ENCODE results near the gene ANXA3. TPM values are rescaled to one million over a fixed set of nuclear protein-coding genes. Genes with fewer than 3 reads are reported as not detected.

The ANXA3 gene
- total and polyA plus RNA-seq, 2 donors (not counting 1 experiment from before 2014, with no cell fraction given), result not detected

DNA sequence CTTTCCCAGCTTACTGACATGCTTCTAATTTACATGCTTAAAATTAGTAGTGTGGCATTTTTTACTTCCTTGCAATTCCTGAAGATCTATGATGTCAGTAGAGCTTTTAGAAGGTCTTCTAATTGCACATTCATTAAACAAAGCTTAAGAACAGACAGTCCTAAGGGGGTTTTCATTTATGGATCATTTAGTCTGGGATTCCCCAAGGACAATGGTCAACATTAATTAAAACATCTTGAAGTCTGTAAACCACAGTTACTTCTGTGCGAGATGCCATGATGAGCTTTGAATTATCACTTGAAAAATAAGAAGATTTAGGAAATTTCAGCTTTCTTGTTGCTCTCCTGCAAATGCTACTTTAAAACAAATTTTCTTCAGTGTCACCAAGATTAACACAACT lies 20.2 kb downstream of the ANXA3 start:
- H3K27ac Mint-ChIP-seq, result no peak overlapping the region
- intact Hi-C loops (cut with micrococcal nuclease), result no loop called here
- Histone ChIP-seq H3K4me3 (ENCODE audit: control extremely low read depth in 1 of 5, extremely low read depth in 1 of 5, insufficient read depth in 1 of 5, low read depth in 2 of 5, low read length in 4 of 5) (no peak overlapping the region), H4K20me1 (ENCODE audit: control insufficient read depth, insufficient read depth, low read length, poor library complexity, severe bottlenecking) (no peaks in the 10 kb centered on the region), H2AFZ (ENCODE audit: insufficient read depth, low read depth, low read length, poor library complexity, severe bottlenecking) (no peak overlapping the region), H3K4me2 (replicated peaks; ENCODE audit: low read depth, low read length, poor library complexity, severe bottlenecking) (no peak overlapping the region), H3K9ac (ENCODE audit: low read length) (no peak overlapping the region), H3K9me3 (ENCODE audit: control extremely low read depth in 1 of 3, control insufficient read depth in 2 of 3, insufficient read depth in 1 of 3, low read length in 2 of 3) (no peaks in the 10 kb centered on the region), H3K4me1 (ENCODE audit: control insufficient read depth in 2 of 2, insufficient read depth in 2 of 2, low read length in 2 of 2) (no peaks in the 10 kb centered on the region), H3K27ac (ENCODE audit: low read length in 2 of 2) (no peak overlapping the region), H3K36me3 (replicated peaks in 1 of 2; ENCODE audit: control extremely low read depth in 1 of 2, control insufficient read depth in 1 of 2, extremely low read depth in 1 of 2, insufficient read depth in 2 of 2, low read length in 1 of 2) (no peaks in the 10 kb centered on the region), H3K27me3 (replicated peaks in 1 of 4; ENCODE audit: control extremely low read depth in 1 of 4, control insufficient read depth in 3 of 4, insufficient read depth in 4 of 4, low read length in 3 of 4) (peaks cover 0 to 3% (median 0%) of the 10 kb centered on the region in 4 experiments), H3K79me2 (ENCODE audit: control insufficient read depth, insufficient read depth, low read length) (no peaks in the 10 kb centered on the region)
- no peaks in the 10 kb centered on the region for H3K4me1 Mint-ChIP-seq
- H3K27me3 Mint-ChIP-seq, result peaks cover 5% of the 10 kb centered on the region
- H3K4me3 Mint-ChIP-seq, result no peak overlapping the region
- no CpG with 5 or more reads among the region's 1 CpG for WGBS (ENCODE audit: insufficient coverage)
- no peaks in the 10 kb centered on the region for H3K9me3 Mint-ChIP-seq (ENCODE audit: insufficient read depth)
- TF ChIP-seq, protein P1, sequence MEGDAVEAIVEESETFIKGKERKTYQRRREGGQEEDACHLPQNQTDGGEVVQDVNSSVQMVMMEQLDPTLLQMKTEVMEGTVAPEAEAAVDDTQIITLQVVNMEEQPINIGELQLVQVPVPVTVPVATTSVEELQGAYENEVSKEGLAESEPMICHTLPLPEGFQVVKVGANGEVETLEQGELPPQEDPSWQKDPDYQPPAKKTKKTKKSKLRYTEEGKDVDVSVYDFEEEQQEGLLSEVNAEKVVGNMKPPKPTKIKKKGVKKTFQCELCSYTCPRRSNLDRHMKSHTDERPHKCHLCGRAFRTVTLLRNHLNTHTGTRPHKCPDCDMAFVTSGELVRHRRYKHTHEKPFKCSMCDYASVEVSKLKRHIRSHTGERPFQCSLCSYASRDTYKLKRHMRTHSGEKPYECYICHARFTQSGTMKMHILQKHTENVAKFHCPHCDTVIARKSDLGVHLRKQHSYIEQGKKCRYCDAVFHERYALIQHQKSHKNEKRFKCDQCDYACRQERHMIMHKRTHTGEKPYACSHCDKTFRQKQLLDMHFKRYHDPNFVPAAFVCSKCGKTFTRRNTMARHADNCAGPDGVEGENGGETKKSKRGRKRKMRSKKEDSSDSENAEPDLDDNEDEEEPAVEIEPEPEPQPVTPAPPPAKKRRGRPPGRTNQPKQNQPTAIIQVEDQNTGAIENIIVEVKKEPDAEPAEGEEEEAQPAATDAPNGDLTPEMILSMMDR (IDR thresholded peaks at IDR 0.05), result no peak
- no peak for TF ChIP-seq EZH2 (IDR thresholded peaks at IDR 0.05; ENCODE audit: borderline replicate concordance, insufficient read depth, low read depth, low read length, poor library complexity, severe bottlenecking)
- ChIA-PET POLR2A (no interaction called here), CTCF (no interaction called here)
- no peak for DNase-seq
- no peak for ATAC-seq (ENCODE audit: low read depth)

DNA sequence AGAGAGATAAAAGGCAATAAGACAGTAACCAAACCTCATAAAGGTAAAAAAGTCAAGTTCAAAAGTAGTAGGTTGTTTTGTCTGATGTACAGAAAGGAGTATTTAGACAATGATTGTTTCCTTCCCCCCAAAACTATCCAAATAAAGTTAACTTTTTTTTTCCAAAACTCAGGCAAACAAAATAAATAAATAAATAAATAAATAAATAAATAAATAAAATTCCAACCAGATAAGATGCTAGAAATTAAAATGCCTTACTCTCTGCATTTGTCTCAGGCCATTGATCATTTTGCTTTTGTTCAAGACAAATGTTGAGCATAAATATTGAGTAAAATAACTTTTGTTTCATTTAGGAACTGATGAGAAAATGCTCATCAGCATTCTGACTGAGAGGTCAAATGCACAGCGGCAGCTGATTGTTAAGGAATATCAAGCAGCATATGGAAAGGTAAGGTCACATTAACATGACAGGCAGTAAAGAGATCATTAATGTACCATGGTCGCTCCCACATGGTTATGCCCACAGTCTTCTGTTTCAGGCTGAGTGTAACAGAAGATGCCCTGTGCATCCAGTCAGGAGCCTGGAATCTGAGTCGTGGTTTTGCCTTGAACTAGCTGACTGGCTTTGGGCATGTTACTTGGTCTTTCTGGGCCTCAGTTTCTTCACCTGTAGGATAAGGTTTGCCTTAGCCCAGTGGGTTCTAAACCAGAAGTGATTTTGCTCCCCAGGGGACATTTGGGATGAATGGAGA lies 27.3 kb downstream of the ANXA3 start:
- no peak overlapping the region for H3K4me2 ChIP-seq (replicated peaks; ENCODE audit: low read depth, low read length, poor library complexity, severe bottlenecking)
- no peak overlapping the region for H2AFZ ChIP-seq (ENCODE audit: insufficient read depth, low read depth, low read length, poor library complexity, severe bottlenecking)
- no peaks in the 10 kb centered on the region for H3K36me3 ChIP-seq (replicated peaks in 1 of 2; ENCODE audit: control extremely low read depth in 1 of 2, control insufficient read depth in 1 of 2, extremely low read depth in 1 of 2, insufficient read depth in 2 of 2, low read length in 1 of 2)
- ATAC-seq (ENCODE audit: low read depth) (no peak), DNase-seq (no peak)
- H3K4me3 ChIP-seq (ENCODE audit: control extremely low read depth in 1 of 5, extremely low read depth in 1 of 5, insufficient read depth in 1 of 5, low read depth in 2 of 5, low read length in 4 of 5), result no peak overlapping the region
- intact Hi-C loops (cut with micrococcal nuclease), result no loop called here
- TF ChIP-seq, protein P1 (IDR thresholded peaks at IDR 0.05), result no peak
- peaks cover 0 to 2% (median 0%) of the 10 kb centered on the region in 4 experiments for H3K27me3 ChIP-seq (replicated peaks in 1 of 4; ENCODE audit: control extremely low read depth in 1 of 4, control insufficient read depth in 3 of 4, insufficient read depth in 4 of 4, low read length in 3 of 4)
- H3K4me1 Mint-ChIP-seq, result no peaks in the 10 kb centered on the region
- no peak overlapping the region for H3K9ac ChIP-seq (ENCODE audit: low read length)
- H3K9me3 Mint-ChIP-seq (ENCODE audit: insufficient read depth), result no peaks in the 10 kb centered on the region
- H4K20me1 ChIP-seq (ENCODE audit: control insufficient read depth, insufficient read depth, low read length, poor library complexity, severe bottlenecking), result no peaks in the 10 kb centered on the region
- ChIA-PET CTCF (no interaction called here), POLR2A (no interaction called here)
- no peaks in the 10 kb centered on the region for H3K27me3 Mint-ChIP-seq
- H3K4me1 ChIP-seq (ENCODE audit: control insufficient read depth in 2 of 2, insufficient read depth in 2 of 2, low read length in 2 of 2), result no peaks in the 10 kb centered on the region
- H3K4me3 Mint-ChIP-seq, result no peak overlapping the region
- no peak overlapping the region for H3K27ac Mint-ChIP-seq
- no peak overlapping the region for H3K27ac ChIP-seq (ENCODE audit: low read length in 2 of 2)
- H3K79me2 ChIP-seq (ENCODE audit: control insufficient read depth, insufficient read depth, low read length), result no peaks in the 10 kb centered on the region
- no peaks in the 10 kb centered on the region for H3K9me3 ChIP-seq (ENCODE audit: control extremely low read depth in 1 of 3, control insufficient read depth in 2 of 3, insufficient read depth in 1 of 3, low read length in 2 of 3)
- 92% methylated on average over 3 of the region's 3 CpGs for WGBS (ENCODE audit: insufficient coverage)

All from B cell (primary cell).